Adrenal gland (tissue), 5 donors: ENCODE measurements around the gene VEPH1.

Experiments
- POLR2A ChIP-seq, 2 donors: fragments of 450-650 bp; IDR thresholded peaks; one replicate each; pipeline ENCODE4 v1.6.1; 2017; ENCODE audit warnings: antibody characterized with exemption in 2 of 2, mild to moderate bottlenecking in 2 of 2, moderate library complexity in 1 of 2
- TF ChIP-seq, protein P1 (sequence below), 6 experiments: fragments of 450-650 bp in 4 of 6; fragments of 200-600 bp in 2 of 6; sonication (generic) in 1 of 6; IDR thresholded peaks; 1 replicate in 5 of 6; 2 replicates in 1 of 6; pipeline versions ENCODE4 v1.5.1 to v1.8.0; 2016 to 2021; ENCODE audit warnings: antibody characterized with exemption in 6 of 6, mild to moderate bottlenecking in 2 of 6, moderate library complexity in 1 of 6
- donor health status: DM: no; HTN: no; CAD: no.

DNA sequence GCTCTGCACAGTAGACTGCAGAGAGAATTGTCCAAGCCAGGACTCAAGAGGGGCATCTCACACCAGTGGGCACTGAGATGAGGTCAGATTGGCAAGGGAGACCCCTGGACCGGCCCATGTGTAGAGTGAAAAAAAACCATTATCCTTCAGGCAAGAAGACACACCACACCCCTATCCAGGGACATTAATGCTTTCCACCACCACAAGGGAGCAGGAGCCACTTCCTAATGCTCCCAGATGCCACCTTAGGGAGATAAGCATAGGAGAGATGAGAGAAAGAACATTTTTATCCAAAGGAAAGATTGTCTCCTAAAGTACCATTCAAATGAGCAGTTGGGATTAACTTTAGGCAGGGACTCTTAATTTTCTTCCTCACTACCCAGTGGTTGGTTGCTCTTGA, 176.2 kb downstream of the VEPH1 start:
- TF ChIP-seq, protein P1, sequence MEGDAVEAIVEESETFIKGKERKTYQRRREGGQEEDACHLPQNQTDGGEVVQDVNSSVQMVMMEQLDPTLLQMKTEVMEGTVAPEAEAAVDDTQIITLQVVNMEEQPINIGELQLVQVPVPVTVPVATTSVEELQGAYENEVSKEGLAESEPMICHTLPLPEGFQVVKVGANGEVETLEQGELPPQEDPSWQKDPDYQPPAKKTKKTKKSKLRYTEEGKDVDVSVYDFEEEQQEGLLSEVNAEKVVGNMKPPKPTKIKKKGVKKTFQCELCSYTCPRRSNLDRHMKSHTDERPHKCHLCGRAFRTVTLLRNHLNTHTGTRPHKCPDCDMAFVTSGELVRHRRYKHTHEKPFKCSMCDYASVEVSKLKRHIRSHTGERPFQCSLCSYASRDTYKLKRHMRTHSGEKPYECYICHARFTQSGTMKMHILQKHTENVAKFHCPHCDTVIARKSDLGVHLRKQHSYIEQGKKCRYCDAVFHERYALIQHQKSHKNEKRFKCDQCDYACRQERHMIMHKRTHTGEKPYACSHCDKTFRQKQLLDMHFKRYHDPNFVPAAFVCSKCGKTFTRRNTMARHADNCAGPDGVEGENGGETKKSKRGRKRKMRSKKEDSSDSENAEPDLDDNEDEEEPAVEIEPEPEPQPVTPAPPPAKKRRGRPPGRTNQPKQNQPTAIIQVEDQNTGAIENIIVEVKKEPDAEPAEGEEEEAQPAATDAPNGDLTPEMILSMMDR (IDR thresholded peaks at IDR 0.05), result no peak
- no peak for TF ChIP-seq POLR2A (IDR thresholded peaks at IDR 0.05)
